HG02852 (cell line): ENCODE results near the gene ITFG2.
"Not testable (repeated sequence)": the region's sequence is repeated elsewhere in the genome, so short reads cannot be mapped to it uniquely, and the experiment has no call there.

Experiments used
- ATAC-seq: cut with Tn5 transposase; IDR thresholded peaks from one replicate; pipeline ENCODE4 v1.9.1; 2021; ENCODE audit warnings: mild to moderate bottlenecking, moderate library complexity; ENCODE audit not compliant: unreplicated experiment

Gene ITFG2

DNA sequence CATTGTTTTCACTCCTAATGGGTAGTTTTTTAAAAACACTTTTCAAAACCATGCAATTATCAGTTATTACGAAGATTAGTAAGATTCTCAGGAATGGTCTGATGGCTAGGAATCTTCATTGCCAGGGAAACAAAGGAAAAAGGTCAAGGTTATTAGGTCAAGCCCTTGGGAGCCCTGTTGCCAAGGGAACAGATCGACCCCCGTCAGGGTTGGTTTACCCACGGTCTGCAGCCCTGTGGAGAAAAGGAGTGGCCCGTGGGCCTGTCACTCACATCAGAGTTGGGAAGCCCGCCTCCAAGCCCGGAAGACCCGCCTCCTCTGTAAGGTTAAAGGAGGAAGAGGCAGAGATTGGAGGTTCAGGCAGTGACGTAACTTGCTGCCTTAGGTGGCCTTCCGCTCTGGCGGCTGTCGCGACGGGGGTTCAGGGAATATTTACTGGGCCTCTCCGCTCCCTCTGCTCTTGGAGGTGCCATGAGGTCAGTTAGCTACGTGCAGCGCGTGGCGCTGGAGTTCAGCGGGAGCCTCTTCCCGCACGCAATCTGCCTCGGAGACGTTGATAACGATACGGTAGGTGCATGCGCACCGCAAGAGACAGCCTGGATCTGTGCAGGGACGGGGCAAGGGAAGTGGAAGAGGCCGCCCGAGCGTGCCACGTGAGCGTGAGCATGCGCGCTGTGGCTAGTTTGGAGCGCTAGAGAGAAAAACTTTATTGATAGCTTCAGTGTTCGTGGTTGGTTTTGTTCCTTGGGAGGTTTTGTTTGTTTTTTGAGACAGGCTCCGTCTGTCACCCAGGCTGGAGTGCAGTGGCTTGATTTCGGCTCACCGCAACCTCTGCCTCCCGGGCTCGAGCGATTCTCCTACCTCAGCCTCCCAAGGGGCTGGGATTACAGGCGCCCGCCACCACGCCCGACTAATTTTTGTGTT, at the start of gene ITFG2:
TSS of gene ITFG2 (plus strand) at position 379 of the 924 bp plus-strand sequence. CDS start at position 472, 93 bp downstream.
- ATAC-seq, result peak; percentile 96

DNA sequence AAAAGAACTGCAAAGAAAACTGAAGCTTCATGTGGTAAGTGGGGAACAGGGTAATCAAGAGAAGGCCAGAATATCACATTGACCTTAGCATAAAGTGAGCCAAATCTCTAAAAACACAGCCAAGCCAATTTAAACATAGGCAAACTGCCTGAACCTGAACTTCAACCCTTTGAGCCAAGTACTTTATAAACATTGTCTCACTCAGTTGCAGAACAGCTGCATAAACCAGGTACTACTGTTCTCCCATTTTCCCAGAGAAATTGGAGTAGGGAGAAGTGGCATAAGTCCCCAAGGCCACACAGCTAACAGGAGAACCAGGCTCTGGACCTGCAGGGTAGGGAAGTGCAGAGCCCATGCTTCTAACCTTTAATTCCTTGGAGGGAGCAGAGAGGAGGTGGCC, 48.1 kb upstream of the ITFG2 start:
- ATAC-seq, result no peak

DNA sequence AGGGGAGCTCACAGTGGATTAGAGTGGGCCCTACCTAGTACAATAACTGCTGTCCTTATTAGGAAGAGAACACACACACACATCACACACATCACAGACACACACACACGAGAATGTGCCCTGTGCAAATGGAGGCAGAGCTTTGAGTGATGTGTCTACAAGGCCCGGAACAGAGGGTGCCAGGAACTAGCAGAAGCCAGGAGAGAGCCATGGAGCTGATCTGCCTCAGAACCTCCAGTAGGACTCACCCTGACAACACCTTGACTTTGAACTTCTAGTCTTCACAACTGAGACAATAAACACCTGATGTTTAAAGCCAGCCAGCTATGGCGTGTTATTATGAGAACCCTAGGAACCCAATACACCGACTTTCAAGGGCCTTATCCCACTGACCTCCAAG, 47.4 kb upstream of the ITFG2 start:
- ATAC-seq, result no peak

DNA sequence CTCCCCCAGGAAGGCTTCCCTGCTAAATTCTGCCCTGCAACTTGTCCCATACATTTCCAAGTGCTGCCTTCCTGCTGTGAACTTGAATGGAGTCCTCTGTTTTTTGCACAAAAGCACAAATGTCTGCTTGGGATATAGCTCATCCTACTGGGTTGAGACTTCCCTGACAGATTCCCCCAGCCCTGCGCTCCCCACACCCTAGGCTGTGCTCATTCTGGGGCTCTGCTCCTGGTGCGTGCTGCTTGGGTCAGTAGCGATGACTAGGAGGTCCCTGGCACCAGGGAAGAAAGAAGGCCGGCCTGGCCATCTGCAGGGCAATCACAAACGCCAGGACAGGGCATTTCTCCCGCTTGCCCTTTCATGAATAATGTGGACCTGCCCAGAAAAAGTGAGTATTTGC, 46.9 kb upstream of the ITFG2 start:
- ATAC-seq, result no peak

DNA sequence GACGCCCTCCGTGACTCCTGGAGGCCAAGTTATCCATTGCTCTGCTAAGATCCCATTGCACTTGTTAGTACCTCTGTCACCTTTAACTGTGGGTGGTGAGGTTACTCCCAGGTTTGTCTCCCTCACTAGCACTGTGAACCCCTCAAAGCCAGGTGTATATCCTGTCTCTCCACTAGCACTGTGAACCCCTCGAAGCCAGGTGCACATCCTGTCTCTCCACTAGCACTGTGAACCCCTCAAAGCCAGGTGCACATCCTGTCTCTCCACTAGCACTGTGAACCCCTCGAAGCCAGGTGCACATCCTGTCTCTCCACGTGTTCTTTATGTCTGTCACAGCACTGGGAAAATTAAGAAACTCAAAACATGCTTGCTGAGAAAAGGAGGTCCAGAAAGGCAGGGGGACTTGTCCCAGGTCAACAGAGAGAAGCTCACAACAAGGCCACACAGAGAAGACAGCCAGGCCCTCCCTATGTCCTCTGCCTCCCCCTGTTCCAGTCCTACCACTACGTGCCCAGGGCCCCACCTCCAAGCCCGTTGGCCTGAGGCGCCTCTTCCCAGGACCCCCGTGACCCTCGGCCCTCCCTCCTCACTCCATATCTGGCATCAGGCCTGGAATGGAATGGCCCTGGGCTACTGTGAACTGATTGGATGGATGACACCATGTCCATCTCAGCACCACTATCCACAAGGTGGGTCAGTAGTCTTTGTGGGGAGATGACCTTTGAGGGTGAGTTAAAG, 44.1 kb upstream of the ITFG2 start:
- no peak for ATAC-seq

DNA sequence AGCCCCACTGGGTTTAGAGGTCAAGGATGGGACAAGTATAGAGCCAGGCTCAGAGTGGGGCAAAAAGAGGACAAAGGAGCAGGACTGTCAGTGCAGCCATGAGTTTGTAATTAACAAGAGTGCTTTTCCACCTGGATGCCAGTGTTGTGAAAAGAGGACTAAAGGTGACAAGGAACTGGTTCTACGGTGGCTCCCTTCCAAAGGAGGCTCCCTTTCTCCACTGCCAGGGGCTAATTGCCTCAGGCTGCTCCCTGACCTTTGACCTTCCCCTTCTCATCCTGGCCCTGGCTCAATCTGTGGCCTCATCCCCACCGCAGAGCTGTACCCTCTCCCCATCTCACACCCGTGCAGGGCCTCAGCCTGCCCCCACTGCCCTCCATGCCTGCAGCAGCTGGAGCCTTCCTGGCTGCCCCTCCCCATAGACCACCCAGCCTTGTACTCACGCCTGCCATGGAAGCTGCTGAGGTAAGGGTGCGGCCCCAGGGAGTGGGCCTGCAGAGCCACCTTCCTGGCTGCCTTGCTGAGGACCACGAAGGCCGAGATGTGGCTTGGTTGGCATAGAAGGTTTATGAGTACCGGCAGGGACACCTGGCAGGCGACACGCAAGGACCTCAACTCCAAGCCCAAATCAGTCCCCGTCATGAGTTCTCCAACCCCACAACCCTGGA, 42.5 kb upstream of the ITFG2 start:
- ATAC-seq, result no peak

DNA sequence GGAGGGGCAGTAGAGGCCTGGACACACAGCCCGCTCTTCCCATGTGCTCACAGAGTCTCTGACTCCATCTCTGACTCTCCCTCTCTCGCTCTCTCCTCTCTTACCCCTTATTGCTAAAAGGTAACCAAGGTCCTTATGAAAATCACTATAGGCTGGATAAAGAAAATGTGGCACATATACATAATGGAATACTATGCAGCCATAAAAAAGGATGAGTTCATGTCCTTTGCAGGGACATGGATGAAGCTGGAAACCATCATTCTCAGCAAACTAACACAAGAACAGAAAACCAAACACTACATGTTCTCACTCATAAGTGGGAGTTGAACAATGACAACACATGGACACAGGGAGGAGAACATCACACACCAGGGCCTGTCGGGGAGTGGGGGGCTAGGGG, 41.9 kb upstream of the ITFG2 start:
- not testable (repeated sequence) for ATAC-seq

DNA sequence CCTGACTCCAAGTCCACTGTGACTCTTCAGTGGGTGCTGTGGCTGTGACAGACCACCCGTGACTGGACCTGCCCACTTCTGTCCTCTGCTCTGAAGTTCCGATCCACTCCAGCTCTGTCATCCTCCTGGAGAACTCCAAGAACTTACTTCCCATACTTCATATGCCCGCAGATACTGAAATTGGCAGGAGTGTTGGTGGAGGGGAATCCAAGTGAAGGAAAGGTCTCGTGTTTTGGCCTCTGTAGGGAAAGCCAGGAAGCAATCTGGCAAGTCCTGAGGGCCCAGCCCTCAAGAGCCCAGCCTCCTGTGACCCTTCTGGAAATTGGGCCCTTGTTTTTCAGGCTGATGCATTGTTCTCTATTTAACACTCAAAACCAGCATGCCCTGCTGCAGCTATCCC, 40.1 kb upstream of the ITFG2 start:
- no peak for ATAC-seq

DNA sequence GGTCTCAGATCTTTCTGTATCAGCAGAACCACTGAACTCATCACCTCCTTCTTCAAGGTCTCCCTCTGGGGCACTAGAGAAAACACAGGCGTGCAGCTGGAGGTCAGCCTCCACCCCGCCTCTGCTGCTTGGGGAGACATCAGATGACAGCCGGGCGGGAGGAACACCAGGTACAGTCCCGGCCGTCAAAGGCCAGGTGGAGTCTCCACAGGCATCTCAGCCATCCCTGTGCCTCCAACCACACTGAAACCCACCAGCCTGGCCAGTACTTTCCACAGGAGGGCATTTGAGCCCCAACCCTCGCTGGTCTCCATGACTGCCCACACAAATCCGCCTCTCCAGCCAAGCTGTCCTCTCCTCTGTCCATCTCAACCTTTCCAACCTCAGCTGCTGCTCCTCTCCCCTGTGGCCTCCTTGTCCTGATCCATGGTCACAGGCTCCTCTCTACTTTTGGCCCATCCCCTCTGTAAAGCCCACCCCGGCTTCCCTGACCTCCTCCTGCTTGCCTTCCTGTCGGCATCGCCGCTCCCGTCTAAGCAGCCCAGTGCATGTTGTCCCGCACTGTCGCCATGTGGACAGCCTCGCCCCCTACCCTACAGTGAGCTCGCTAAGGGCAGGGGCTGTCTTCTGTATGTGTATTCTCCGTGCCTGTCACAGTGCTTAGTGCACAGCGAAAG, 39.1 kb upstream of the ITFG2 start:
- ATAC-seq, result no peak

DNA sequence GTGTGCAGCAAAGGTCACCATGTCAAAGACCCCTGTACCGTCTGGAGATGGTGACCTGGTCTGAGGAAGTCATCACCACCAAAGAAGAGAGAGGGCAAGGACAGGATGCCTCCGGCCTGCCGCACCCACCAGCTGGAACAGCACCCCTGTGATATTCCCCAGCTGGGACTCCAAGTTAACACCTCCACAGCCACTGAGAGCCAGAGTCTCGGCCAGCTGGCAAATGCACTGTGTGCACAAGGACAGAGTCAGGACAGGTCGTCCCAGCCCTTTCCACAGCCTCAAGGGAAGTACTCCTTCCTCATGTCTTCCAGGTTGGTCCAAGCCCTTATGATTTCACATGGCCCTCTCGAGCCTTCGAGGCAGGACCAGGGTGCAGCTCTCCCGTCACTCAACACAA, 37.0 kb upstream of the ITFG2 start:
- ATAC-seq, result no peak

DNA sequence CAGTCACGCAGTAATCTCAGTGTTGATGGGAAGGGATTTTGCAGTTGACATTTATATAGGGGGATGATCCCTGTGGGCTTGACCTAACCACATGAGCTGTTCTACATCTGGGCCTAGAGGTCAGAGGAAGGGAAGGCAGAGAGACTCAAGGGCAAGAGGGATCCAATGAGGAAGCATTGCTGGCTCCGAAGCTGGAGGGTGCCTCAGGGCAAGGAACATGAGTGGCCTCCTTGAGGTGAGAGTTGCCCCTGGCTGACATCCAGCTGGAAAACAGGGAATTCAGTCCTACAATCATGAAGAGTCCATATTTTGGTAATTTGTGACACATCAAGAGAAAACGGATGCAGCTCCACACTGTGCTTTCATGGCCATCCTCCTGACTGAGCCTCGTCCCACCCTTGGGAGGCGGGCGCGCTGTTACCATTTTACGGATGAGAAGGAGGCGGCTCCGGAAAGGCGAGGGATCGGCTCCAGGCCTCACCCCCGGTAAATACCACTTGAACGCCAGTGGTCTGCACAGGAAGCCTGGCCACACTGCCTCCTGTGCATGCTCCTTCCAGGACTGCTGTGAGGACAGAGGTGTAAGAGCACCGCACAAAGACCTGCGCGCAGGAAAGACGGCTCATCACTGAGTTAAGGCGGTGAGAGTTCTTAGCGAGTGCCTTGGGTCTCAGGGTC, 36.2 kb upstream of the ITFG2 start:
- no peak for ATAC-seq

DNA sequence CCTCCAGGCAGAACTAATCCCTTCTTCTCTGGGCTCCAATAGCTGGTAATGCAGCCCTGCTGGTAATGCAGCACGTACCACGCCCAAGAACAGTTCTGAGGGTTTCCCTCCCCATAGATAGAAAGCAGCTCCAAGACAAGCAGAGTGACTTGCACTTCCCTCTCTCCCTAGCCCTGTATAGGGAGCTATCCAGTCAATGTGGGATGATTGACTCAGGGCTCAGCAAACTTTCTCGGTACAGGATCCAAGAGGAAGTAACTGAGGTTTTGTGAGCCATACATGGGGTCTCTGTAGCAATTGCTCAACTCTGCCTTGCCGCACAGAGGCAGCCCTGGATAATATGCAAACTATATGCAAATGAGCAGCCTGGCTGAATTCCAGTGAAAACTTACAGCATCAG, 33.2 kb upstream of the ITFG2 start:
- ATAC-seq, result no peak

DNA sequence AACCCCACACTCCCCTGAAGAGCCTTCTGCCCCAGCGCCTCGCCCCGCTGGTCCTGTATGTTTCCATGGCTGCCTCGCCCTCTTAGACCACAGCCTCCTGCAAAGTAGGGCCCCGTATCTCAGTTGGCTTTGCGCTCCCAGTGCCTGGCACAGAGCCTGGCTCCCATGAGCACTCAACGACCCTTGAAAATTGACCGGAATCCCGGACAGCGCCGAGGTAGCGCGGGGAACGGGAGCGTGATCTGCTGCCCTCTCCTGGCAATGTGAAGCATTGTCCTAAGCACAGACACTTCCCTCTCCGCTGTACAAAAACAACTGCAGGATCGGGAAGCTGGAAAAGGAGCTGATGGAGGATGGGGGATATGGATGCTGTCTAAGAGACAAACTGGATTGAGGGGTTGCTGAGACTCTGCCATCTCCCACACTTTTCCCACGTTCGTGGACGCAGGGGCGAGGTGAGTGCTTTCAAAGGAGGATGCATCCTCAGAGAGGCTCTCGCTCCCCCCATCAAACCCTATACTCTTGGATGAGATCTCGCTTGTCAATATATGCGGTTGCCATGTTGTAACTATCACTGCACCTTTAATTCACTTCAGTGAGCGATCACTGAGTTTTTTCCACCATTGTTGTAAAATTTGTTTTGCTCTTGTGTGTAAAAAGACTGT, 28.4 kb upstream of the ITFG2 start:
- no peak for ATAC-seq

DNA sequence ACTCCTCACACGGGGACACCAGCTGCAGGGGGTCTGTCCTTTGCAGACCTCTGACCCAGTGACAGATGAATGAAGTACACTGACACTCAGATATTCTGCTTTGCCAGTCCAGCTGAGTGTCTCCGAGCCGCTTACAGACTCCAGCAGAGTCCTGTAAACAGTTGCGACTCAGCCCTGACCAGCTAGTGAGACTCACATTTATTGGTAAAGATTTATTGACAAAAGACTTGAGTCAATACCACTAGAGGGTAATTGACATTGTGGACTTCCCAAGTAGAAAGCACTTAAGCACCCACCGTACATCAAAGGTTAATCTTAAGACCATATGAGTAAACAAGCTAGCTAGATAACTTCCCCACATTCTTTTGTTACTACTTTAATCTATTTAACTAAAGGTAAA, 27.5 kb upstream of the ITFG2 start:
- ATAC-seq, result no peak

DNA sequence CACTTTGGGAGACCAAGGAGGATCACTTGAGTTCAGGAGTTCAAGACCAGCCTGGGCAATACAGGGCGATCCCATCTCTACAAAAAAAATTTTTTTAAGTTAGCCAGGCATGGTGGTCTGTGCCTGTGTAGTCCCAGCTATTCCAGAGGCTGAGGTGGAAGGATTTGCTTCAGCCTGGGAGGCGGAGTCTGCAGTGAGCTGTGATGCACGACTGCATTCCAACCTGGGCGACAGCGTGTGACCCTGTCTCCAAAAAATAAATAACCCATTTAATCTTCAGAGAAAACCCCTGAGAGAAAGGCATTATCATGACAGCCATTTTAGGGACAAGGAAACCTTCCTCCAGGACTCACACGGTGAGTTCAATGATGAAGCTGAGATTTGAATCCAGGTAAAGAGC, 21.4 kb upstream of the ITFG2 start:
- ATAC-seq, result no peak

DNA sequence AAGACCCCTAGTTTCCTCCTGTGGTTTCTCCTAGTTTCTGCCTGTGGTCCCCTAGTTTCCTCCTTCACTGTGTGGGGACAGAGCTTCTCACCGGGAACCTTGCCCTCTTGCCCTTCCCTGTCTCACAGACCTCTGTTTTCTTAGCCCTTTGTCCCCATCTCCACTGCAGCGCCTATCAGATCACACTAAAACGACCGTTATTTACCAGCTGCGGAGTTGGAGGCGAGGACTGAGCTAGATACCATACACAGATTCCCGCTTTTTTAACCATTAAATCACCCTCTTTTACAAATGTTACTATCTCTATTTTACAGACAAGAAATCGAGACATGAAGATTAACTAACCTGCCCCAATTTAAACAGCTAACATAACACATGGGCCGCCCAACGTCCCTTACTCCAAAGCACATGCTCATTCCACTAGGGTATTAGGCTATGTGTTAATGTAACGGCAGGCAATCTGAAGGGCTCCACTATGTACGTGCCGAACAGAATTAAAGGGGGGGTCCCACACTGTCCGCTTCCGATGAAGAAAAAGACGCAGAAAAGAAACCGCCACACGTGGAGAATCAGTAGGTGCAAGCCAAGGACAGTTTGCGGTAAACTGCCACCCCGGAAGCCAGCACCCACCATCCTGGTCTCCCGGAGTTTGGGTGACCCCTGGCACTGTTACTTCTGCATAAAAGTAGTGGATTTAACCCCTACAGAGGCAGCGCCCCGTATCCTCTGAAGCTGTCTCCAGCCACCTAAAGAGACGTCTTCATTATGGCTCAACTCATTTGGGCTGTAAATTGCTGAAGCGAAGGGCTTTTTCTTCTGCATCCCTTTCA, 19.6 kb upstream of the ITFG2 start:
- ATAC-seq, result no peak

DNA sequence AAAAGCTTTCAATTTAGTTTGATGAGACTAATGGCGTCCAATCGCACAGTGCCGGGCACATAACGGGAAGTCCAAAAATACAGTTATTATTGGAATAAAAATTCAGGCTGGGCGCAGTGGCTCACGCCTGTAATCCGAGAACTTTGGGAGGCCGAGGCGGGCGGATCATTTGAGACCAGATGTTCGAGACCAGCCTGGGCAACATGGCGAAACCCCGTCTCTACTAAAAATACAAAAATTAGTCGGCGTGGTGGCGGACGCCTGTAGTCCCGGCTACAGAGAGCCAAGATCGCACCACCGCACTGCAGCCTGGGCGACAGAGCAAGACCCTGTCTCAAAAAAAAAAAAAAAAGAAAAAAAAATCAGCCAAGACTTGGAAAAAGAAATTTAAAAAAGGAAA, 18.9 kb upstream of the ITFG2 start:
- no peak for ATAC-seq

DNA sequence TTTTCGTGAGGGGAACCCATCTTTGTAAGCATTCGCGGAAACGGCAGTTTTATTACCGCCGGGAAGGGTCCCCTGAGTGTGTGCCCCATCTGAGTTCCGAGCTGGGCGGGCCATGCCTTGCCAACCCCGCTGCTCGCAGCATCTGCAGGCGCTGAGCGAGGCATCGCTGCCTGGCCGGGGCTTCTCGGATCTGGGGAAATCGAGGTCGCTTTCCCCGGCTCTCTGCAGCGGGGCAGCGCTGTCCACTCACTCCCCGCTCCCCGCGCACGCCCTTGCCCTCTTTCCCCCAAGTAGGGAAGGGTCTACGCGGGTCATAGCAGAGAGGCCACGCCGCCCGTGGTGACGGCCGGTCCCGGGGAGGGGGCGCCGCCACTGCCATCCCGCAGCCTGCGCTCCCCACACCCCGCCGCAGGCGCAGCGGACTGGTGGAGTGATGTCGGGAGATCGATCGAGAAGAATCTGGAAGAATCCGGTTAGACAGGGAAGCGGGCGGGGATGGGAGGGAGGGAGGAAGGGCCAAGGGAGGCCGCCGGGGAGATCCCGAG, 18.2 kb upstream of the ITFG2 start:
- ATAC-seq, result peak; percentile 5
